Measurements from ENCODE around the gene SEC23B. TPM values are rescaled to one million over a fixed set of nuclear protein-coding genes. Genes with fewer than 3 reads are reported as not detected.

The SEC23B gene
- total and polyA plus RNA-seq, 10 of the 15 experiments (the other 5 are each of a cell fraction or from before 2014, with no cell fraction given), result 49.1 to 121 (median 75.6) TPM

- FAIRE-seq (no peak), ATAC-seq (no peak), DNase-seq (ENCODE audit: low read depth, low spot score) (no peak)
- ChIA-PET CTCF (no interaction called here), POLR2A (no interaction called here), SMC1A (ENCODE audit: uncharacterized antibody, unreplicated experiment) (no interaction called here), RAD21 (ENCODE audit: unreplicated experiment) (no interaction called here)
- Histone ChIP-seq H3K4me1 (ENCODE audit: control insufficient read depth, insufficient read depth, low read length) (no peaks in the 10 kb centered on the region), H3K4me2 (ENCODE audit: control insufficient read depth, insufficient read depth) (no peak overlapping the region), H3K4me3 (no peak overlapping the region), H3K9me3 (replicated peaks; ENCODE audit: control insufficient read depth, insufficient read depth, low read length) (no peaks in the 10 kb centered on the region), H3K27me3 (replicated peaks in 1 of 2; ENCODE audit: control insufficient read depth in 2 of 2, insufficient read depth in 2 of 2, low read length in 1 of 2) (no peaks in the 10 kb centered on the region), H3K27ac (ENCODE audit: control insufficient read depth, insufficient read depth) (no peak overlapping the region), H3K79me2 (ENCODE audit: control insufficient read depth, insufficient read depth, low read length) (no peaks in the 10 kb centered on the region), H3K9ac (ENCODE audit: control insufficient read depth, insufficient read depth, low read length) (no peak overlapping the region), H4K20me1 (ENCODE audit: control insufficient read depth, insufficient read depth) (no peaks in the 10 kb centered on the region), H2AFZ (ENCODE audit: control insufficient read depth, low read depth, low read length) (no peak overlapping the region), H3K36me3 (ENCODE audit: control insufficient read depth in 2 of 2, insufficient read depth in 2 of 2, low read length in 1 of 2) (peaks cover 15 to 38% of the 10 kb centered on the region in 2 experiments)
- in situ Hi-C loops (cut with MboI), result no loop called here
- intact Hi-C loops (cut with micrococcal nuclease; ENCODE audit: unreplicated experiment), result no loop called here
- 100% methylated on average over 6 of the region's 6 CpGs for WGBS (ENCODE audit: insufficient coverage, insufficient replicate concordance, low lambda C conversion rate, missing lambda C conversion rate)
- TF ChIP-seq HDAC6 (IDR thresholded peaks at IDR 0.05; ENCODE audit: unreplicated experiment) (no peak), LARP7 (IDR thresholded peaks at IDR 0.05) (no peak), SIX5 (IDR thresholded peaks at IDR 0.05; ENCODE audit: low read depth, low read length, severe bottlenecking) (no peak)
- no TSS peak for BruUV-seq (replicated peaks)
Measured at GRCh38 chr20:18532626-18533025, 24.9 kb downstream of the SEC23B start.

GRCh38 chr20:18533491-18533890, 25.8 kb downstream of the SEC23B start:
- no peak overlapping the region for H2AFZ ChIP-seq (ENCODE audit: control insufficient read depth, low read depth, low read length)
- FAIRE-seq (no peak), DNase-seq (ENCODE audit: low read depth, low spot score) (no peak), ATAC-seq (no peak)
- SMC1A ChIA-PET (ENCODE audit: uncharacterized antibody, unreplicated experiment), result interaction anchor here (0.6 kb wide), 1 partner anchor 10 kb away, joined by 3 read pairs; no protein-coding TSS in a partner anchor
- no peak overlapping the region for H3K4me2 ChIP-seq (ENCODE audit: control insufficient read depth, insufficient read depth)
- H4K20me1 ChIP-seq (ENCODE audit: control insufficient read depth, insufficient read depth), result no peaks in the 10 kb centered on the region
- no peaks in the 10 kb centered on the region for H3K79me2 ChIP-seq (ENCODE audit: control insufficient read depth, insufficient read depth, low read length)
- RAD21 ChIA-PET (ENCODE audit: unreplicated experiment), result no interaction called here
- no peak overlapping the region for H3K9ac ChIP-seq (ENCODE audit: control insufficient read depth, insufficient read depth, low read length)
- H3K27ac ChIP-seq (ENCODE audit: control insufficient read depth, insufficient read depth), result no peak overlapping the region
- H3K36me3 ChIP-seq (ENCODE audit: control insufficient read depth in 2 of 2, insufficient read depth in 2 of 2, low read length in 1 of 2), result peaks cover 13 to 32% of the 10 kb centered on the region in 2 experiments
- BruUV-seq (replicated peaks), result no TSS peak
- no peak overlapping the region for H3K4me3 ChIP-seq
- in situ Hi-C loops (cut with MboI), result no loop called here
- H3K9me3 ChIP-seq (replicated peaks; ENCODE audit: control insufficient read depth, insufficient read depth, low read length), result no peaks in the 10 kb centered on the region
- POLR2A ChIA-PET, result no interaction called here
- H3K4me1 ChIP-seq (ENCODE audit: control insufficient read depth, insufficient read depth, low read length), result no peaks in the 10 kb centered on the region
- 94% methylated on average over 1 of the region's 1 CpG for WGBS (ENCODE audit: insufficient coverage, insufficient replicate concordance, low lambda C conversion rate, missing lambda C conversion rate)
- CTCF ChIA-PET, result no interaction called here
- intact Hi-C loops (cut with micrococcal nuclease; ENCODE audit: unreplicated experiment), result no loop called here
- no peaks in the 10 kb centered on the region for H3K27me3 ChIP-seq (replicated peaks in 1 of 2; ENCODE audit: control insufficient read depth in 2 of 2, insufficient read depth in 2 of 2, low read length in 1 of 2)
- TF ChIP-seq ZBTB40 (IDR thresholded peaks at IDR 0.05; ENCODE audit: borderline replicate concordance), result no peak
- TF ChIP-seq FOS (IDR thresholded peaks at IDR 0.05; ENCODE audit: borderline replicate concordance, extremely low read depth, insufficient read length), result no peak
- TF ChIP-seq MEF2B (IDR thresholded peaks at IDR 0.05; ENCODE audit: partially characterized antibody, poor library complexity, severe bottlenecking), result no peak
- no peak for TF ChIP-seq ZZZ3 (IDR thresholded peaks at IDR 0.05; ENCODE audit: control insufficient read depth, insufficient read length, low read depth)
- no peak for TF ChIP-seq ESRRA (IDR thresholded peaks at IDR 0.05; ENCODE audit: low read length)
- TF ChIP-seq ZBED1 (IDR thresholded peaks at IDR 0.05; ENCODE audit: borderline replicate concordance), result no peak
- no peak for TF ChIP-seq RFX5 (IDR thresholded peaks at IDR 0.05; ENCODE audit: low read depth, low read length)
- TF ChIP-seq MTA3 (IDR thresholded peaks at IDR 0.05; ENCODE audit: borderline replicate concordance, low read length), result no peak
- TF ChIP-seq YBX1 (IDR thresholded peaks at IDR 0.05), result no peak
- TF ChIP-seq ZNF384 (IDR thresholded peaks at IDR 0.05; ENCODE audit: borderline replicate concordance, low read depth, low read length), result no peak
- TF ChIP-seq IKZF1 (conservative IDR thresholded peaks at IDR 0.05), result no peak
- no peak for TF ChIP-seq E2F4 (IDR thresholded peaks at IDR 0.05; ENCODE audit: low read depth, low read length)
